ENCODE data around the gene LTB4R2.
"Not testable (repeated sequence)": the region's sequence is repeated elsewhere in the genome, so short reads cannot be mapped to it uniquely, and the experiment has no call there.

The LTB4R2 gene

DNA sequence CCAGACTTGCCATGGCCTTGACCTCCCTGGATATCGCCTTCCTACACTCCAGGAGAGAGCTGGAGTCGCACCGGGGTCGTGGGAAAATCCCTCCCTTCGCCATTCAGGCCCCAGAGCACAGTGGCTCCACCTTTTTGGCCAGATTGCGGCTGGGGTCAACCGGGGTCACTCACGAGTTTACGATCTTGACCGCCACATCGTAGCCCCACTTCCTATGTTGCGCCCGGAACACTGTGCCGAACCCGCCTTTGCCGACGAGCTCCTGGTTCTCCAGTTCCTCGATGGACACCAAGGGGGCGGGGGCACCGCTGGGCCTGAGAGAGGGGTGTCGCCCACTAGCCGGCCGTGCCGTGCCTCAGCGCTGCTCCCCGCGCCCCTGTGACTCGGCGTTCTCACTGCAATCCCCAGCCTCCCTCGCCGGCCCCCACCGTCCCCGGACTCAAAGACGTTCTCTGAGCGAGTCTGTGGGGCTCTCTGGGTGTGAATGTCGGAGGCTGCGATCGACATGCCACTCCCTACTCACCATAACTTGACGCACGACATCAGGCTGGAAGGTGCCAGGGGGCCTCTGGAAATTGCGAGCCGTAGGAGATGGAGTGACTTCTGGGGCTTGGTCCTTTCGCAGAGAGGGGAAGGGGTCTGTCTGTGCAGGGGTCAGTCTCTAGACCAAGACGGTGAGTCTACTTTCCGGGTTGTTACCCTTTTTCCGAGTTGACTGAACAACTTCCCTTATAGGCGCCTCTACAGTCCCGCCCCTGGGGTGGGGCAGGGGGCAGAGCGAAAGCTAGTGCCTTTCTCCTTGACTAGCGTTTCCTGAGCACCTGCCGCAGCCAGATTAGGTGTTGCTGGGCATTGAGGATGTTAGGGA, 29.6 kb downstream of the LTB4R2 start, which contains the start of gene RIPK3:
RIPK3 (minus strand) TSS at position 708 of the 868 bp plus-strand sequence; CDS start at position 543, 165 bp downstream.
- DNase-seq (peak; percentile 70), ATAC-seq (peak; percentile 81)

DNA sequence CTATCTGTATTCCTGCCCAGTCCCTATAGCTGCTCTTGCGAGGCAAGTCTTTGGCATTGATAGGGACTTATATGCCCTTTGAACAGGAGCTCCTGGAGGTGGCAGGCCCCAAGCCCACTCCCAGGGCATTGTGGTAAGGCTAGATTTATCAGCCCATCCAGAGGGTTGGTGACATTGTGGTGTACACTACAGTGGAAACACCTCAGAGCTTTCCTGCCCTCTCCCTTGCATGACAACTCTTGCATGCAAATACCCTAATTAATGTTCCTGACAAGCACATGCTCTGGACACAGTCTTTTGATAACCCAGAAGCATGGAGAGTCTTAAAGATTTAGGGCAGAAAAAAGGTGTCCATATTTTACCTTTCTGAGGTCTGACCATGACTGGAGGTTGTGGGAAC, 30.7 kb downstream of the LTB4R2 start:
- DNase-seq (no peak), ATAC-seq (no peak)

DNA sequence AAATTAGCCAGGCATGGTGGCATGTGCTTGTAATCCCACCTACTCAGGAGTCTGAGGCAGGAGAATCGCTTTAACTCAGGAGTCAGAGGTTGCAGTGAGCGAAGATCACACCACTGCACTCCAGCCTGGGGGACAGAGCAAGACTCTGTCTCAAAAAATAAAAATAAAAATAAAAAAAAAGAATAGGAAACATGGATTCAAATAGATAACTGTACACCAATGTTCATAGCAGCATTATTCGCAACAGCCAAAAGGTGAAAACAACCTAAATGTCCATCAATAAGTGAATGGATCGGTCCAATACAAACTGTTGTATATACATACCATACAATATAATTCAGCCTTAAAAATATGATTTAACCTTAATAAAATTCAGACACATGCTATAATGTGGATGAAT, 32.9 kb downstream of the LTB4R2 start:
- ATAC-seq (no peak), DNase-seq (no peak)

DNA sequence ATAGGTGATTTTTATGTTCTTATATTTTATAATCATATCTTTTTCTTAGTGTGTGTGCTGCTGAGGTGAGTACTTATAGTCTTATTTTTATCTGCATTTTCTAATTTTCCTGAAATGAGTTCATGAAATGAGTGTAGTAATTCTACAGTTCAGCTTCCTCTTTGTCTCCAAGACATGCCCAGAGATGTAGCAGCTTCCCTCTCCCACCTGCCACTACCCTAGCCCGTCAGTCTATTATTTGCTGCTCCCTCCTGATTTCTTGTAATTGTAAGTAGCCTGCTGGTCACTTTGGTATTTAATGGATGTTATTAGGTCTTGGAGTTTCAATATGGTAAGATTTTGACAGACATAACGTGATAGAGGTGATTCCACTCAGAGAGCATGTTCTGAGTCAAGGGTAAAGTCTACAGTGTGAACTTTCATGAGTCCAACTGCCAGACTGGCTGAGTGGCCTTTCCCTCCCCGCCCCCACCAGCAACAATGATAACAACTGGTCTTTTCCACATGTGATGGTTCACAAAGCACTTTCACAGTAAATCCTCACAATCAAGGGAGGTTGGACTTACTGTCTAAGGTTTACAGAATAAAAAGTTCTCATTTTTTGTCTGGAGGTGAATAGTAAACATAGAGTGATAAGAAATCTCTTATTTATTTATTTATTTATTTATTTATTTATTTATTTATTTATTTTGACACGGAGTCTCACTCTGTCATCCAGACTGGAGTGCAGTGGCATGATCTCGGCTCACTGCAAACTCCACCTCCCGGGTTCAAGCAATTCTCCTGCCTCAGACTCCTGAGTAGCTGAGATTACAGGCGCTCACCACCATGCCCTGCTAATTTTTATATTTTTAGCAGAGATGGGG, 34.1 kb downstream of the LTB4R2 start:
- DNase-seq (no peak), ATAC-seq (no peak)

DNA sequence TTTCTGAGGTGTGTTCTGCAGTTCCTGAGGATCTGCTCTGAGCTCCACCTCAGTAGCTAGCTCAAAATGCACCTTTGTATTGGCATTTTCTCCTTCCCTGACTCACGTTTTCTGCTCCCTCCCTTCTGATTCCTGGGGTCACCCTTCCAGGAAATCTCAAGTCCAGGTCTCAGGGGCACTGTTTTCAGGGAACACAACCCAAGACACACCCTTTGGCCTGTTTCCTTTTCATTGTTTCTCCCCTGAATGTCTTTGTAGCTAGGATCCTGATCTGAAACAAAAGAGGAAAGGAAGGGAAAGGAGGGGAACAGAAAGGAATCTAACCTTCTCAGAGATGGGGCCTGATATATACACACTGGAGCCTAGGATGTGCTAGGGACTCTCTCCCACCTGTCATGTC, 37.2 kb downstream of the LTB4R2 start:
- DNase-seq (no peak), ATAC-seq (no peak)

DNA sequence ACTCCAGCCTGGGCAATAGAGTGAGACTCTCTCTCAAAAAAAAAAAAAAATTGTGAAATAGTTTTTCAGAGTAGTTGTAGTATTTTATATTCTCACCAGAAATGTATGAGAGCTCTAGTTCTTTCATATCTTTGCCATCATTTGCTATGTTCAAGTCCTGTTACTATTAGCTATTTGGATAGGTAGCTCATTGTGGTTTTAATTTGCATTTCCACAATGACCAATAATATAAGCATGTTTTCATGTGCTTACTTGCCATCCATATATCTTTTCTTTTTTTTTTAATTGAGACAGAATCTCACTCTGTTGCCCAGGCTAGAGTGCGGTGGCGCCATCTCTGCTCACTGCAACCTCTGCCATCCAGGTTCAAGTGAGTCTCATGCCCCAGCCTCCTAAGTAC, 38.2 kb downstream of the LTB4R2 start:
- DNase-seq (no peak), ATAC-seq (no peak)

DNA sequence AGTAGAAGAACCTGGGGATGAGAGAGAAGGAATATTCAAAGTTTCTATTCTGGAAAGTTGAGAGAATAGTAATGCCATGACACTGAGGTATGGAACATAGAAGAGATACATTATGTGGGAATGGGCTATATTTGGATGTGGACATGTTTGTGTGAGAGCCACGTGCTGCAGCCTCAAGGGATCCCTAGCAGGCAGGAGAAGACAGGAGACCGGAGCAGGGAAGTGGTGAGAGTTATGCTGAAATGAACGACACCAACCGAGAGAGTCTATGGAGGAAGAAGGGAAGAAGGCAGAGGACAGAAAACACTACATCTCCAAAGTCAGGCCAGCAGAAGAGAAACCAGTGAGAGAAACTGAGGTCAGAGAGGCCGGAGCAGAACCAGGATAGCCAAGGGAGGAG, 39.8 kb downstream of the LTB4R2 start:
- ATAC-seq (no peak), DNase-seq (no peak)

DNA sequence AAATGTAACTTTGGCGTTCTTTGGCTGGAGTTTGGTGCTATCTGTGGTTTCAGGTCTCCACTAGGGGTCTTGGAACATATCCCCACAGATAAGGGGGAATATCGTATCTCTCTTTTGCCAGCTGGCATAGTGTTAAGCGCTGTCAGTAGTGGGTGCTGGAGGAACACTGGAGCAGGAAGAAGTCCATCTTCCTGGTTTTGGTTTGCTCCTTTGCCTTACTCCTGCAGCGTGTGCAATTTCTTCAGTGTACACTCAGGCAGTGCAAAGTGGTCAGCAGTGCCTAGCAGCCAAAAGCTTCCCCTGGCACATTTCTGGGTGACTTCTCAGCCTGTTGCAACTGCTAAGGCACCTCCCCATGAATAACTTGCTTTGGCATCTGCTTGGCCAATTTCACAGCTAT, 41.6 kb downstream of the LTB4R2 start:
- no peak for ATAC-seq

DNA sequence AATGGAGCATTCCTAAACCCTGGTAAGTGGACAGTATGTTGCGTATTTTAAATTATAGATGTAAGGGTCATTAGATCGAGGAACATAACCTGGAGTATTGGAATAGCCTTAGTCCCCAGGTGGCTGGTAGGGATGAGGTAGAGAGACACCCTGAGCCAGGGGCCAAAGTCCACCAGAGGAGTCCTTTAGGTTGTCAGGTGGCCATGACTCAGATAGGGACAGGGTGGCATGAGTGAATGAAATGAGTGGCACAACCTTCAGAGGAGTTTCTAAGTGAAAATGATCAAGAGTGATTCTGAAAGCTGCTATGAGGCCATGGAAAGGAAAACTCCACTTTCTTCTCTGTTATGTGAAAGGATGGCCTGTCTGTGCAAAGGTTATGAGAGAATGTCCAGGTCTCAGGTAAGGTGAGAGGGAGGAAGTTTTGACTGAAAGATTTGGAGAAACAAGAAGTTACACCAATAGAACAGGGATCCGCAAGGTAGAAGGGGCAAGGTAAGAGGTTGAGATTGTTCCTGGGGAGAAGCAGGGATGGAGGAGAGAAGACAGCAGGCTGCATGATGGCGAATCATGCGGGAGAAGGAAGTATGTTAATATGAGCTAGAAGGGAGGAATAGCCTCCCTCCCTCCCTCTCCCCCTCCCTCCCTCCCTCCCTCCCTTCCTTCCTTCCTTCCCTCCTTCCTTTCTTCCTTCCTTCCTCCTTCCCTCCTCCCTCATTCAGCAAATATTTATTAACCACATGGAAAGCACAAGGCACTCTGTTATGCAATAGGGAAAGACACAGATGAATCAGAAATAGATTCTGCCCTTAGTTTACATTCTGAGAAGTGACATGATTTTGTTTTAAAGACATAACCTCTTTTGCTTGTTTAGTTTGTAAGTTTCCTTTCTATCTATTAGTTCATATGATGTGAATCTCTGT, 43.9 kb downstream of the LTB4R2 start:
- DNase-seq (no peak), ATAC-seq (no peak)

More for the DNA sequence above, 41.6 kb downstream of the LTB4R2 start:
- no peak for DNase-seq

DNA sequence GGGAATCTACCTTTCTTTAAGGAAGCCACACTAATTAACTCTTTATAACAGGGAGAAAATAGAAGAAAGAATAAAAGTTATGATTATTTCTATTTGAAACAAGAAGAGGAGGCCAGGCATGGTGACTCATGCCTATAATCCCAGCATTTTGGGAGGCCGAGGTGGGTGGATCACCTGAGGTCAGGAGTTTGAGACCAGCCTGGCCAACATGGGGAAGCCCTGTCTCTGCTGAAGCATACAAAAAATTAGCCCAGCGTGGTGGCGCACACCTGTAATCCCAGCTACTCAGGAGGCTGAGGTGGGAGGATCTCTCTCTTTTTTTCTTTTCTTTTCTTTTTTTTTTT, 44.5 kb downstream of the LTB4R2 start:
- not testable (repeated sequence) for DNase-seq, ATAC-seq

DNA sequence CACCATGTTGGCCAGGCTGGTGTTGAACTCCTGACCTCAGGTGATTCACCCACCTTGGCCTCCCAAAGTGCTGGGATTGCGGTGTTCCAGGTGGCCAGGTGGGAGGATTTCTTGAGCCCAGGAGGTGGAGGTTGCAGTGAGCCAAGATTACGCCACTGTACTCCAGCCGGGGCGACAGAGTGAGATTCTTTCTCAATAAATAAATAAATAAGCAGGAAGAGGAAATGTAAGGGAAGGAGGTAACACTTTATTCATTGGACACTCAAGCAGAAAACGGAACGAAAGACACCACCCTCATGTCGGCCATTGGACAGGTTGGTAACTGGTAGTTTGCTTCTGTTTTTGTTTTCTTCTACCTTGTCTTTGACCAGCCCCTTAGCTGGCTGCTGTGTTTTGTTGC, 45.1 kb downstream of the LTB4R2 start:
- DNase-seq (no peak), ATAC-seq (no peak)

DNA sequence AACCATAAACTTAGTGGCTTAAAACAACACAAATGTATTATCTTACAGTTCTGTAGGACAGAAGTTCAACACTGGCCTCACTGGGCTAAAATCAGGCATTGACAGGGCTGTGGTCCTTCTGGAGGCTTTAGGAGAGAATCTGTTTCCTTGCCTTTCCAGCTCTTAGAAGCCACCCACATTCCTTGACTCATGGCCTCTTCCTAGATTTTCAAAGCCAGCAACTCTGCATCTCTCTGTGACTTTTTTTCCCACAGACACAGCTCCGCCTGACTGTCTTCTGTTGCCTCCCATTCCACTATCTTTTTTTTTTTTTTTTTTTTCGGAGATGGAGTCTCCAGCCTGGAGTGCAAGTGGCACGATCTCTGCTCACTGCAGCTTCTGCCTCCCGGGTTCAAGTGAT, 46.3 kb downstream of the LTB4R2 start:
- ATAC-seq (no peak), DNase-seq (no peak)

DNA sequence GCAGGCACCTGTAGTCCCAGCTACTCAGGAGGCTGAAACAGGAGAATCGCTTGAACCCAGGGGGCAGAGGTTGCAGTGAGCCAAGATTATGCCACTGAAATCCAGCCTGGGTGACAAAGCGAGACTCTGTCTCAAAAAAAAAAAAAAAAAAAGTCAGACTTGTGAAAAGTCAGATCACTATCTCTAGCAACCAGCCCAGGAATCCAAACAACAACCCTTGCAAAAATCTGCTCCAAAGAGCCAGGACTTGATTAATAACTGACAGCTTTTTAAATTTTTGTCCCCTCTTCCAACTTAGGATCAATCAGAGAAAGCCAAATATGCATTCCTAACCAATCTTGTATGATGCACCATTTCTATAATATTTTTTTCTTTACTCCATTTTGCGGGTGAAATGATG, 50.3 kb downstream of the LTB4R2 start:
- DNase-seq: no peak
- ATAC-seq: no peak

DNA sequence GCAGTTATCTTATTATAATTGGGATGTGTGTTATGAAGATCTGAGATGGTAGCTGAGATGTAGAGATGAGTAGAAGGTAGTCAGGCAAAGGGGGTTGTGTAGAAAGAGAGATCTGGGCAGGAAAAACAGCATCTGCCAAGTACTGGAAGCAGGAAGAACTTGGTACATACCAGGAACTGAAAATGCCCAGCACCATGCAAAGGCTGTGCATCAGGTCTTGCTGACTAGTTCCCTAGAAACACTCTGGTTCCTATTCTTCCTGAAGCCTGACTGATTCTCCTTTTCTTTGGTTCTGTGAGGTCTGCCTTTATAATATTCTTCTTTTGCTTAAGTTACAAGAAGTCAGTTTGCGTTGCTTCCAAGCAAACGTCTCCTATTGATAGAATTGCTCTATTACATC, 51.4 kb downstream of the LTB4R2 start:
- ATAC-seq: no peak
- no peak for DNase-seq
